SK-N-SH treated with all-trans-retinoic acid at 6 μM for 48 hours (cell line): Measurements from ENCODE around the gene HSP90B1.

ENCODE experiments used
- PATZ1 ChIP-seq: fragments of 250-450 bp; sonication (Bioruptor Pico); IDR thresholded peaks from 2 replicates; pipeline ENCODE4 v1.8.0; 2020; ENCODE audit warnings: mild to moderate bottlenecking, moderate library complexity, borderline replicate concordance
- SNAI2 ChIP-seq: fragments of 250-450 bp; sonication (Bioruptor Pico); IDR thresholded peaks from 2 replicates; pipeline ENCODE4 v1.5.0; 2020; ENCODE audit warnings: mild to moderate bottlenecking, moderate library complexity
- TCF4 ChIP-seq: fragments of 250-450 bp; sonication (Bioruptor Pico); IDR thresholded peaks from 2 replicates; pipeline ENCODE4 v1.8.0; 2021; ENCODE audit warnings: mild to moderate bottlenecking, moderate library complexity, borderline replicate concordance

GRCh38 chr12:103917873-103918272 lies 12.3 kb upstream of the HSP90B1 start:
- TF ChIP-seq TCF4 (CRISPR knock-in tag) (no peak), PATZ1 (no peak), SNAI2 (CRISPR knock-in tag) (no peak)
